Measurements from ENCODE around the gene ASTE1. TPM values are rescaled to one million over a fixed set of nuclear protein-coding genes. Genes with fewer than 3 reads are reported as not detected.

The ASTE1 gene
- total RNA-seq, 1 experiment from 2014 or later: 2.4 TPM

DNA sequence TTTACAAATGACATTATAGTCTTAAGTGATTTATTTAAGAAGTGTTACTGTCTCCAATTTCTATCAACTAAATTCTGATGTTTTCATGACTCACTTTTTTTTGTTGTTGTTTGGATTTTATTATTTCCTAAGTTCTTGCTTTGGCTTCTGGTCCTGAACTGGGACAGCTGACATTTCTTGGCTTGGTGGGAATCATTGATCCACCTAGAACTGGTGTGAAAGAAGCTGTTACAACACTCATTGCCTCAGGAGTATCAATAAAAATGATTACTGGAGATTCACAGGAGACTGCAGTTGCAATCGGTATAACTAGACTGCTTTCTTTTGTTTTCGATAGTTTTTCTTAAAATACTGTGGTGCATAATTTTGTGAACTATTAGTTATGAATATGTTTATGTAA lies 47.5 kb downstream of the ASTE1 start:
- Histone ChIP-seq H3K9me3 (ENCODE audit: control insufficient read depth in 1 of 2, insufficient read depth in 1 of 2, low read depth in 1 of 2, low read length in 2 of 2) (no peaks in the 10 kb centered on the region), H3K9me2 (ENCODE audit: insufficient read depth) (no peaks in the 10 kb centered on the region), H3K27me3 (ENCODE audit: insufficient read depth, low read length) (no peaks in the 10 kb centered on the region), H3K27ac (ENCODE audit: low read depth, low read length) (no peak overlapping the region), H4K20me1 (ENCODE audit: insufficient read depth) (no peaks in the 10 kb centered on the region), H3K79me2 (ENCODE audit: insufficient read depth, low read length) (no peaks in the 10 kb centered on the region), H3K4me1 (ENCODE audit: control insufficient read depth in 1 of 2, insufficient read depth in 2 of 2, low read length in 2 of 2) (no peaks in the 10 kb centered on the region), H3K36me3 (ENCODE audit: control insufficient read depth in 1 of 2, insufficient read depth in 2 of 2, low read length in 2 of 2) (peaks cover 0 to 9% of the 10 kb centered on the region in 2 experiments; a peak in 2 of 4 replicates), H3K4me3 (replicated peaks in 1 of 2; ENCODE audit: low read depth in 1 of 2, low read length in 2 of 2) (no peak overlapping the region), H2AFZ (ENCODE audit: low read depth, low read length, poor library complexity, severe bottlenecking) (no peak overlapping the region), H3K4me2 (ENCODE audit: low read length) (no peak overlapping the region), H3K9ac (ENCODE audit: low read length) (no peak overlapping the region)
- TF ChIP-seq, protein P1, sequence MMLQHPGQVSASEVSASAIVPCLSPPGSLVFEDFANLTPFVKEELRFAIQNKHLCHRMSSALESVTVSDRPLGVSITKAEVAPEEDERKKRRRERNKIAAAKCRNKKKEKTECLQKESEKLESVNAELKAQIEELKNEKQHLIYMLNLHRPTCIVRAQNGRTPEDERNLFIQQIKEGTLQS (IDR thresholded peaks at IDR 0.05): no peak
- TF ChIP-seq FOSL1 (IDR thresholded peaks at IDR 0.05; ENCODE audit: low read depth): no peak
- no peak for TF ChIP-seq YY1 (IDR thresholded peaks at IDR 0.05; ENCODE audit: extremely low read depth, insufficient replicate concordance, low read depth, low read length)
- TF ChIP-seq POLR2AphosphoS5 (IDR thresholded peaks at IDR 0.05; ENCODE audit: low read depth, low read length): no peak
- no peak for TF ChIP-seq EGR1 (IDR thresholded peaks at IDR 0.05; ENCODE audit: low read depth)
- no peak for TF ChIP-seq EZH2 (IDR thresholded peaks at IDR 0.05)
- TF ChIP-seq SIN3A (IDR thresholded peaks at IDR 0.05; ENCODE audit: low read depth): no peak
- TF ChIP-seq JUND (IDR thresholded peaks at IDR 0.05): no peak
- TF ChIP-seq SP1 (IDR thresholded peaks at IDR 0.05; ENCODE audit: low read depth): no peak
- TF ChIP-seq, protein P2, sequence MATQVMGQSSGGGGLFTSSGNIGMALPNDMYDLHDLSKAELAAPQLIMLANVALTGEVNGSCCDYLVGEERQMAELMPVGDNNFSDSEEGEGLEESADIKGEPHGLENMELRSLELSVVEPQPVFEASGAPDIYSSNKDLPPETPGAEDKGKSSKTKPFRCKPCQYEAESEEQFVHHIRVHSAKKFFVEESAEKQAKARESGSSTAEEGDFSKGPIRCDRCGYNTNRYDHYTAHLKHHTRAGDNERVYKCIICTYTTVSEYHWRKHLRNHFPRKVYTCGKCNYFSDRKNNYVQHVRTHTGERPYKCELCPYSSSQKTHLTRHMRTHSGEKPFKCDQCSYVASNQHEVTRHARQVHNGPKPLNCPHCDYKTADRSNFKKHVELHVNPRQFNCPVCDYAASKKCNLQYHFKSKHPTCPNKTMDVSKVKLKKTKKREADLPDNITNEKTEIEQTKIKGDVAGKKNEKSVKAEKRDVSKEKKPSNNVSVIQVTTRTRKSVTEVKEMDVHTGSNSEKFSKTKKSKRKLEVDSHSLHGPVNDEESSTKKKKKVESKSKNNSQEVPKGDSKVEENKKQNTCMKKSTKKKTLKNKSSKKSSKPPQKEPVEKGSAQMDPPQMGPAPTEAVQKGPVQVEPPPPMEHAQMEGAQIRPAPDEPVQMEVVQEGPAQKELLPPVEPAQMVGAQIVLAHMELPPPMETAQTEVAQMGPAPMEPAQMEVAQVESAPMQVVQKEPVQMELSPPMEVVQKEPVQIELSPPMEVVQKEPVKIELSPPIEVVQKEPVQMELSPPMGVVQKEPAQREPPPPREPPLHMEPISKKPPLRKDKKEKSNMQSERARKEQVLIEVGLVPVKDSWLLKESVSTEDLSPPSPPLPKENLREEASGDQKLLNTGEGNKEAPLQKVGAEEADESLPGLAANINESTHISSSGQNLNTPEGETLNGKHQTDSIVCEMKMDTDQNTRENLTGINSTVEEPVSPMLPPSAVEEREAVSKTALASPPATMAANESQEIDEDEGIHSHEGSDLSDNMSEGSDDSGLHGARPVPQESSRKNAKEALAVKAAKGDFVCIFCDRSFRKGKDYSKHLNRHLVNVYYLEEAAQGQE (IDR thresholded peaks at IDR 0.05; ENCODE audit: low read depth): no peak
- TF ChIP-seq EZH2phosphoT487 (IDR thresholded peaks at IDR 0.05; ENCODE audit: borderline replicate concordance): no peak
- no peak for TF ChIP-seq CEBPB (IDR thresholded peaks at IDR 0.05; ENCODE audit: low read depth)
- TF ChIP-seq CBX3 (IDR thresholded peaks at IDR 0.05; ENCODE audit: low read depth): no peak
- no peak for TF ChIP-seq RAD21 (IDR thresholded peaks at IDR 0.05; ENCODE audit: low read depth)
- TF ChIP-seq, protein P3, sequence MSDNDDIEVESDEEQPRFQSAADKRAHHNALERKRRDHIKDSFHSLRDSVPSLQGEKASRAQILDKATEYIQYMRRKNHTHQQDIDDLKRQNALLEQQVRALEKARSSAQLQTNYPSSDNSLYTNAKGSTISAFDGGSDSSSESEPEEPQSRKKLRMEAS (IDR thresholded peaks at IDR 0.05): no peak
- TF ChIP-seq ZFX (IDR thresholded peaks at IDR 0.05): no peak
- TF ChIP-seq ZNF274 (IDR thresholded peaks at IDR 0.05; ENCODE audit: low read depth, low read length): no peak
- TF ChIP-seq ELF1 (IDR thresholded peaks at IDR 0.05; ENCODE audit: borderline replicate concordance, low read depth): no peak
- TF ChIP-seq, protein P4, sequence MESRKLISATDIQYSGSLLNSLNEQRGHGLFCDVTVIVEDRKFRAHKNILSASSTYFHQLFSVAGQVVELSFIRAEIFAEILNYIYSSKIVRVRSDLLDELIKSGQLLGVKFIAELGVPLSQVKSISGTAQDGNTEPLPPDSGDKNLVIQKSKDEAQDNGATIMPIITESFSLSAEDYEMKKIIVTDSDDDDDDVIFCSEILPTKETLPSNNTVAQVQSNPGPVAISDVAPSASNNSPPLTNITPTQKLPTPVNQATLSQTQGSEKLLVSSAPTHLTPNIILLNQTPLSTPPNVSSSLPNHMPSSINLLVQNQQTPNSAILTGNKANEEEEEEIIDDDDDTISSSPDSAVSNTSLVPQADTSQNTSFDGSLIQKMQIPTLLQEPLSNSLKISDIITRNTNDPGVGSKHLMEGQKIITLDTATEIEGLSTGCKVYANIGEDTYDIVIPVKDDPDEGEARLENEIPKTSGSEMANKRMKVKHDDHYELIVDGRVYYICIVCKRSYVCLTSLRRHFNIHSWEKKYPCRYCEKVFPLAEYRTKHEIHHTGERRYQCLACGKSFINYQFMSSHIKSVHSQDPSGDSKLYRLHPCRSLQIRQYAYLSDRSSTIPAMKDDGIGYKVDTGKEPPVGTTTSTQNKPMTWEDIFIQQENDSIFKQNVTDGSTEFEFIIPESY (IDR thresholded peaks at IDR 0.05; ENCODE audit: extremely low read depth, insufficient replicate concordance, low read length): no peak
- ChIA-PET CTCF (no interaction called here), POLR2A (no interaction called here), RAD21 (ENCODE audit: low non-redundant PET in 1 of 2, low total read pairs in 2 of 2, uncharacterized antibody in 2 of 2, unreplicated experiment in 2 of 2) (no interaction called here)
- ATAC-seq (no peak), DNase-seq (ENCODE audit: low read depth, low spot score) (no peak)
- no TSS peak for BruUV-seq (replicated peaks)
- intact Hi-C loops (cut with micrococcal nuclease): no loop called here
